ENCODE results near the gene SETBP1. TPM values are rescaled to one million over a fixed set of nuclear protein-coding genes. Genes with fewer than 3 reads are reported as not detected.

Gene SETBP1
- total RNA-seq, 1 experiment from 2014 or later = 14.0 TPM

DNA sequence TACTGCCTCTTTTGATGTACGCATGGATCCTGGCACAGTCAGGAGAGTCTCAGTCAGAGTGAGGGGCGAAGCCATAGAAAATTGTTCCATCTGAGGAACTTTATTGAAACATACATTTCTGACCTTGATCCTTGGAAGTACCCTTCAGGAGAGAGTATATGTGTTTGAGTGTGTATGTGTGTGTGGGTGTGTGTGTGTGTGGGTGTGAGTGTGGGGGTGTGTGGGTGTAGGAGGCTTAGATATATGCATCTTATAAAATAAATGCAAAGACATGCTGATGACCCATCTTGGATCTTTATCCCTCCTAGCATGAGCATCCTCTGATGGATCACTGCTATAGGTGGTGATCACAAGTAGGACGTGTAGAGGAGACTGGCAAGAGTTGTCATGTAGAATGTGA, 93.5 kb downstream of the SETBP1 start:
- Histone ChIP-seq H3K36me3 (ENCODE audit: insufficient read depth, low read length, poor library complexity, severe bottlenecking) (no peaks in the 10 kb centered on the region), H3K4me3 (ENCODE audit: low read depth, low read length, poor library complexity, severe bottlenecking) (no peak overlapping the region), H3K27ac (ENCODE audit: low read depth, low read length, poor library complexity, severe bottlenecking) (no peak overlapping the region), H3K9me3 (ENCODE audit: low read depth, low read length, poor library complexity, severe bottlenecking) (no peaks in the 10 kb centered on the region), H3K4me1 (ENCODE audit: insufficient read depth, low read length, poor library complexity, severe bottlenecking) (no peaks in the 10 kb centered on the region), H3K27me3 (replicated peaks; ENCODE audit: insufficient read depth, low read depth, low read length, poor library complexity) (no peaks in the 10 kb centered on the region)
- no peak for TF ChIP-seq EZH2 (IDR thresholded peaks at IDR 0.05; ENCODE audit: borderline replicate concordance, low read depth, low read length, poor library complexity, severe bottlenecking)
- TF ChIP-seq CTCF (conservative IDR thresholded peaks at IDR 0.05; ENCODE audit: low read depth, low read length) = no peak
- CTCF ChIA-PET = no interaction called here
- intact Hi-C loops (cut with micrococcal nuclease; ENCODE audit: unreplicated experiment) = no loop called here
- no TSS peak for BruUV-seq (replicated peaks)
- no peak for DNase-seq (ENCODE audit: low spot score)
- POLR2A ChIA-PET (ENCODE audit: low non-redundant PET) = no interaction called here

DNA sequence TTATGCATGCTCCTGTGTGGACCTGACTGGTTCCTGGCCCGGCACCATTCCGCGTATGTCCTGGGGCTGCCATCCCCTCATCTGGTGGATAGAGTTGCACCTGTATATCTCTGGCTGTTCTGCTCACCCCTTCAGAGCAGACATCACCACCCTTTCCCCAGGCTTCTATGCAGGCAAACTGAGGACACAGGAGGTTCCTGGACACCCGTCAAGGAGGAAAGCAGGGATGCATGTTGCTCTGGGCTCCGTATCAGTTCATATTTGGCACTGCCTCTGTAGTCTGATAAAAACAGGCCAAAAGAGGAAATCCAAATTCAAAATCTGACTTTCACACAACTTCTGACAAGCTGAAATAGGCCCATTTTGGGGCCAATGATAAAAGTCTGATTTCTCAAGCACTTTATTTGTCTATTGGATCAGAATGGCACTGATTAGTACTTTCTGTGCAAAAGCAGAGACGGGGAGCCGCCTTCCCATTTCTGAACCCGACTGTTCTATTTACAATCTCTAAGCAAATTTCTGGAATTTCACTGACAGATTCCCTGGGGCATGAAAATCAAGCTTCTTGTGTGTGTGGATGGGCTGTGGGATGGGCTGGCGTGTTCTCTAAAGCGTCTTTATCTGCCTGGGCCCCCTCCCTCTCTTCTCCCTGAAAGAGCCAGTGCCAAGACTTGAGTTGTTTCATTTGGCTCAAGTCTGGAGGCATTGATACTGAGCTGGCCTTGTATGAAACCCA, 96.9 kb downstream of the SETBP1 start:
- ChIA-PET POLR2A (ENCODE audit: low non-redundant PET) (no interaction called here), CTCF (no interaction called here)
- Histone ChIP-seq H3K27ac (ENCODE audit: low read depth, low read length, poor library complexity, severe bottlenecking) (no peak overlapping the region), H3K4me3 (ENCODE audit: low read depth, low read length, poor library complexity, severe bottlenecking) (no peak overlapping the region), H3K9me3 (ENCODE audit: low read depth, low read length, poor library complexity, severe bottlenecking) (no peaks in the 10 kb centered on the region), H3K27me3 (replicated peaks; ENCODE audit: insufficient read depth, low read depth, low read length, poor library complexity) (no peaks in the 10 kb centered on the region), H3K4me1 (ENCODE audit: insufficient read depth, low read length, poor library complexity, severe bottlenecking) (no peaks in the 10 kb centered on the region), H3K36me3 (ENCODE audit: insufficient read depth, low read length, poor library complexity, severe bottlenecking) (no peaks in the 10 kb centered on the region)
- no peak for DNase-seq (ENCODE audit: low spot score)
- TF ChIP-seq EZH2 (IDR thresholded peaks at IDR 0.05; ENCODE audit: borderline replicate concordance, low read depth, low read length, poor library complexity, severe bottlenecking) (no peak), CTCF (conservative IDR thresholded peaks at IDR 0.05; ENCODE audit: low read depth, low read length) (no peak)
- no TSS peak for BruUV-seq (replicated peaks)
- intact Hi-C loops (cut with micrococcal nuclease; ENCODE audit: unreplicated experiment) = no loop called here

DNA sequence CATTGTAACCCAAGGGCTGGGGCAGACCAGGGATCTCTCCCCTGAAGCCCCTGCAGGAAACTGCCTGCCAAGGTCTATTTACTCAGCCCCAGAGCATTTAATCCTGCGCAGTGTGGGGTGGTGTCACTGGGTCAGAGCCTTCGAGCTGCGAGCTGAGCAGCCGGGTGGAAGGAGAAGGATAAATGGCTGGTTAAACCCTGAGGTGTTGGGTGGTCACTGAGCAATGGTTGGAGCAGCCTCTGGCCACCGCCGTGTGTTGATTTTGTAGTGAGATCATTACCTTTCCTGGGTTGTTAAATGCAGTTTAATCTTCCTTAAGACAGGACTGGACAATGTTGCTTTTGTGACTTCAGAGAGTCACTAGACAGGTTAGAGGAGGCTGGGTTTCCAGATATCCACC, 98.1 kb downstream of the SETBP1 start:
- no TSS peak for BruUV-seq (replicated peaks)
- DNase-seq (ENCODE audit: low spot score) = no peak
- no peak for TF ChIP-seq EZH2 (IDR thresholded peaks at IDR 0.05; ENCODE audit: borderline replicate concordance, low read depth, low read length, poor library complexity, severe bottlenecking)
- TF ChIP-seq CTCF (conservative IDR thresholded peaks at IDR 0.05; ENCODE audit: low read depth, low read length) = no peak
- H3K36me3 ChIP-seq (ENCODE audit: insufficient read depth, low read length, poor library complexity, severe bottlenecking) = no peaks in the 10 kb centered on the region
- H3K27ac ChIP-seq (ENCODE audit: low read depth, low read length, poor library complexity, severe bottlenecking) = no peak overlapping the region
- H3K4me1 ChIP-seq (ENCODE audit: insufficient read depth, low read length, poor library complexity, severe bottlenecking) = no peaks in the 10 kb centered on the region
- no peaks in the 10 kb centered on the region for H3K27me3 ChIP-seq (replicated peaks; ENCODE audit: insufficient read depth, low read depth, low read length, poor library complexity)
- H3K4me3 ChIP-seq (ENCODE audit: low read depth, low read length, poor library complexity, severe bottlenecking) = no peak overlapping the region
- intact Hi-C loops (cut with micrococcal nuclease; ENCODE audit: unreplicated experiment) = no loop called here
- ChIA-PET CTCF (no interaction called here), POLR2A (ENCODE audit: low non-redundant PET) (no interaction called here)
- H3K9me3 ChIP-seq (ENCODE audit: low read depth, low read length, poor library complexity, severe bottlenecking) = no peaks in the 10 kb centered on the region
